ENCODE measurements around the gene SLC8A3.

The SLC8A3 gene

GRCh38 chr14:70213721-70214282 is 25.1 kb upstream of the SLC8A3 start:
- ATAC-seq (ENCODE audit: low read depth) (no peak), DNase-seq (ENCODE audit: low spot score) (no peak)
- no peak overlapping the region for H3K4me3 ChIP-seq (ENCODE audit: severe bottlenecking)
- no peaks in the 10 kb centered on the region for H3K36me3 ChIP-seq (ENCODE audit: low read depth)
- no peaks in the 10 kb centered on the region for H3K9me3 ChIP-seq (ENCODE audit: severe bottlenecking)
- no peak overlapping the region for H3K27ac ChIP-seq (ENCODE audit: poor library complexity, severe bottlenecking)
- no peak for TF ChIP-seq CTCF (IDR thresholded peaks at IDR 0.05; ENCODE audit: poor library complexity, severe bottlenecking)
- no peaks in the 10 kb centered on the region for H3K4me1 ChIP-seq (ENCODE audit: insufficient read depth, poor library complexity, severe bottlenecking)
- peaks cover 33% of the 10 kb centered on the region for H3K27me3 ChIP-seq (ENCODE audit: insufficient read depth, poor library complexity, severe bottlenecking)

GRCh38 chr14:70212752-70213151 is 24.0 kb upstream of the SLC8A3 start:
- DNase-seq (ENCODE audit: low spot score) (no peak), ATAC-seq (ENCODE audit: low read depth) (no peak)
- no peak overlapping the region for H3K27ac ChIP-seq (ENCODE audit: poor library complexity, severe bottlenecking)
- peaks cover 33% of the 10 kb centered on the region for H3K27me3 ChIP-seq (ENCODE audit: insufficient read depth, poor library complexity, severe bottlenecking)
- H3K36me3 ChIP-seq (ENCODE audit: low read depth), result no peaks in the 10 kb centered on the region
- H3K9me3 ChIP-seq (ENCODE audit: severe bottlenecking), result no peaks in the 10 kb centered on the region
- H3K4me1 ChIP-seq (ENCODE audit: insufficient read depth, poor library complexity, severe bottlenecking), result no peaks in the 10 kb centered on the region
- no peak for TF ChIP-seq CTCF (IDR thresholded peaks at IDR 0.05; ENCODE audit: poor library complexity, severe bottlenecking)
- no peak overlapping the region for H3K4me3 ChIP-seq (ENCODE audit: severe bottlenecking)

- Histone ChIP-seq H3K27ac (ENCODE audit: poor library complexity, severe bottlenecking) (no peak overlapping the region), H3K4me3 (ENCODE audit: severe bottlenecking) (no peak overlapping the region), H3K36me3 (ENCODE audit: low read depth) (no peaks in the 10 kb centered on the region), H3K27me3 (ENCODE audit: insufficient read depth, poor library complexity, severe bottlenecking) (peaks cover 23% of the 10 kb centered on the region), H3K9me3 (ENCODE audit: severe bottlenecking) (no peaks in the 10 kb centered on the region), H3K4me1 (ENCODE audit: insufficient read depth, poor library complexity, severe bottlenecking) (no peaks in the 10 kb centered on the region)
- DNase-seq (ENCODE audit: low spot score) (no peak), ATAC-seq (ENCODE audit: low read depth) (no peak)
- TF ChIP-seq CTCF (IDR thresholded peaks at IDR 0.05; ENCODE audit: poor library complexity, severe bottlenecking), result no peak
Observed at GRCh38 chr14:70208380-70208779, 19.6 kb upstream of the SLC8A3 start.

- no peak overlapping the region for H3K27ac ChIP-seq (ENCODE audit: poor library complexity, severe bottlenecking)
- no peaks in the 10 kb centered on the region for H3K4me1 ChIP-seq (ENCODE audit: insufficient read depth, poor library complexity, severe bottlenecking)
- no peak for TF ChIP-seq CTCF (IDR thresholded peaks at IDR 0.05; ENCODE audit: poor library complexity, severe bottlenecking)
- H3K27me3 ChIP-seq (ENCODE audit: insufficient read depth, poor library complexity, severe bottlenecking), result peaks cover 54% of the 10 kb centered on the region
- H3K4me3 ChIP-seq (ENCODE audit: severe bottlenecking), result no peak overlapping the region
- no peaks in the 10 kb centered on the region for H3K9me3 ChIP-seq (ENCODE audit: severe bottlenecking)
- no peaks in the 10 kb centered on the region for H3K36me3 ChIP-seq (ENCODE audit: low read depth)
- DNase-seq (ENCODE audit: low spot score), result no peak
- no peak for ATAC-seq (ENCODE audit: low read depth)
Observed at GRCh38 chr14:70203686-70204085, 14.9 kb upstream of the SLC8A3 start.

- H3K36me3 ChIP-seq (ENCODE audit: low read depth), result no peaks in the 10 kb centered on the region
- no peak for TF ChIP-seq CTCF (IDR thresholded peaks at IDR 0.05; ENCODE audit: poor library complexity, severe bottlenecking)
- H3K4me1 ChIP-seq (ENCODE audit: insufficient read depth, poor library complexity, severe bottlenecking), result no peaks in the 10 kb centered on the region
- peaks cover 61% of the 10 kb centered on the region for H3K27me3 ChIP-seq (ENCODE audit: insufficient read depth, poor library complexity, severe bottlenecking)
- ATAC-seq (ENCODE audit: low read depth), result no peak
- no peak for DNase-seq (ENCODE audit: low spot score)
- H3K9me3 ChIP-seq (ENCODE audit: severe bottlenecking), result no peaks in the 10 kb centered on the region
- H3K27ac ChIP-seq (ENCODE audit: poor library complexity, severe bottlenecking), result no peak overlapping the region
- H3K4me3 ChIP-seq (ENCODE audit: severe bottlenecking), result no peak overlapping the region
Observed at GRCh38 chr14:70201994-70202393, 13.2 kb upstream of the SLC8A3 start.

All from RWPE2 (cell line).